ENCODE measurements around the gene L1CAM.

GRCh38 chrX:153854702-153855101 is 31.3 kb downstream of the L1CAM start:
- TF ChIP-seq POLR2AphosphoS5 (IDR thresholded peaks at IDR 0.05; ENCODE audit: low read depth, low read length), result no peak
- no peak for TF ChIP-seq REST (IDR thresholded peaks at IDR 0.05; ENCODE audit: insufficient read depth in 1 of 2, low read depth in 2 of 2, low read length in 2 of 2)
- no peak for TF ChIP-seq TAF1 (IDR thresholded peaks at IDR 0.05; ENCODE audit: borderline replicate concordance, insufficient read depth, low read length)
- no peak for TF ChIP-seq FOXP2 (optimal IDR thresholded peaks at IDR 0.05; ENCODE audit: borderline replicate concordance, extremely low read depth, extremely low read length, insufficient read depth)
